Measurements from ENCODE around the gene GZF1.

GZF1 gene

GRCh38 chr20:23361476-23362391 lies at the start of gene GZF1:
Gene GZF1 (plus strand): TSS chr20:23362182. CDS start chr20:23364384, 2,202 bp downstream.
- H3K4me3 Mint-ChIP-seq = peak within 1 kb of the TSS; percentile 92
- peaks cover 50% of the 10 kb centered on the region for H3K4me1 Mint-ChIP-seq (ENCODE audit: low read depth)

GRCh38 chr20:23313271-23313670 lies 48.7 kb upstream of the GZF1 start:
- Mint-ChIP-seq H3K36me3 (ENCODE audit: low read depth) (no peaks in the 10 kb centered on the region), H3K27ac (no peak overlapping the region), H3K4me1 (ENCODE audit: low read depth) (no peaks in the 10 kb centered on the region), H3K27me3 (ENCODE audit: low read depth) (no peaks in the 10 kb centered on the region), H3K9me3 (no peaks in the 10 kb centered on the region), H3K4me3 (no peak overlapping the region)

More at GRCh38 chr20:23361476-23362391, at the start of gene GZF1:
- H3K27me3 Mint-ChIP-seq (ENCODE audit: low read depth) = no peaks in the 10 kb centered on the region
- H3K36me3 Mint-ChIP-seq (ENCODE audit: low read depth) = peaks cover 21% of the 10 kb centered on the region
- H3K27ac Mint-ChIP-seq = peak within 1 kb of the TSS; percentile 96
- no peaks in the 10 kb centered on the region for H3K9me3 Mint-ChIP-seq

GRCh38 chr20:23314699-23315098 lies 47.3 kb upstream of the GZF1 start:
- Mint-ChIP-seq H3K4me3 (no peak overlapping the region), H3K27ac (no peak overlapping the region), H3K27me3 (ENCODE audit: low read depth) (no peaks in the 10 kb centered on the region), H3K4me1 (ENCODE audit: low read depth) (no peaks in the 10 kb centered on the region), H3K9me3 (no peaks in the 10 kb centered on the region), H3K36me3 (ENCODE audit: low read depth) (no peaks in the 10 kb centered on the region)

- H3K27me3 Mint-ChIP-seq (ENCODE audit: low read depth) = no peaks in the 10 kb centered on the region
- no peaks in the 10 kb centered on the region for H3K4me1 Mint-ChIP-seq (ENCODE audit: low read depth)
- H3K36me3 Mint-ChIP-seq (ENCODE audit: low read depth) = no peaks in the 10 kb centered on the region
- no peak overlapping the region for H3K4me3 Mint-ChIP-seq
- H3K9me3 Mint-ChIP-seq = no peaks in the 10 kb centered on the region
- H3K27ac Mint-ChIP-seq = no peak overlapping the region
Measured at GRCh38 chr20:23315099-23315498, 46.9 kb upstream of the GZF1 start.

GRCh38 chr20:23316626-23317025 lies 45.4 kb upstream of the GZF1 start:
- Mint-ChIP-seq H3K4me3 (no peak overlapping the region), H3K36me3 (ENCODE audit: low read depth) (no peaks in the 10 kb centered on the region), H3K4me1 (ENCODE audit: low read depth) (no peaks in the 10 kb centered on the region), H3K27me3 (ENCODE audit: low read depth) (no peaks in the 10 kb centered on the region), H3K9me3 (no peaks in the 10 kb centered on the region), H3K27ac (no peak overlapping the region)

GRCh38 chr20:23317081-23317480 lies 44.9 kb upstream of the GZF1 start:
- Mint-ChIP-seq H3K27me3 (ENCODE audit: low read depth) (no peaks in the 10 kb centered on the region), H3K36me3 (ENCODE audit: low read depth) (no peaks in the 10 kb centered on the region), H3K4me1 (ENCODE audit: low read depth) (no peaks in the 10 kb centered on the region), H3K27ac (no peak overlapping the region), H3K4me3 (no peak overlapping the region), H3K9me3 (no peaks in the 10 kb centered on the region)

GRCh38 chr20:23318347-23318746 lies 43.6 kb upstream of the GZF1 start:
- H3K9me3 Mint-ChIP-seq = no peaks in the 10 kb centered on the region
- H3K36me3 Mint-ChIP-seq (ENCODE audit: low read depth) = no peaks in the 10 kb centered on the region
- no peak overlapping the region for H3K27ac Mint-ChIP-seq
- H3K4me3 Mint-ChIP-seq = no peak overlapping the region
- no peaks in the 10 kb centered on the region for H3K4me1 Mint-ChIP-seq (ENCODE audit: low read depth)
- no peaks in the 10 kb centered on the region for H3K27me3 Mint-ChIP-seq (ENCODE audit: low read depth)

- Mint-ChIP-seq H3K27ac (no peak overlapping the region), H3K9me3 (no peaks in the 10 kb centered on the region), H3K36me3 (ENCODE audit: low read depth) (no peaks in the 10 kb centered on the region), H3K4me3 (no peak overlapping the region), H3K27me3 (ENCODE audit: low read depth) (no peaks in the 10 kb centered on the region), H3K4me1 (ENCODE audit: low read depth) (no peaks in the 10 kb centered on the region)
Measured at GRCh38 chr20:23320317-23320716, 41.7 kb upstream of the GZF1 start.

- Mint-ChIP-seq H3K4me1 (ENCODE audit: low read depth) (no peaks in the 10 kb centered on the region), H3K36me3 (ENCODE audit: low read depth) (no peaks in the 10 kb centered on the region), H3K27ac (no peak overlapping the region), H3K4me3 (no peak overlapping the region), H3K9me3 (no peaks in the 10 kb centered on the region), H3K27me3 (ENCODE audit: low read depth) (no peaks in the 10 kb centered on the region)
Measured at GRCh38 chr20:23325107-23325506, 36.9 kb upstream of the GZF1 start.

- Mint-ChIP-seq H3K9me3 (no peaks in the 10 kb centered on the region), H3K4me1 (ENCODE audit: low read depth) (no peaks in the 10 kb centered on the region), H3K27ac (no peak overlapping the region), H3K4me3 (no peak overlapping the region), H3K27me3 (ENCODE audit: low read depth) (no peaks in the 10 kb centered on the region), H3K36me3 (ENCODE audit: low read depth) (no peaks in the 10 kb centered on the region)
Measured at GRCh38 chr20:23326774-23327173, 35.2 kb upstream of the GZF1 start.

GRCh38 chr20:23327617-23328333 lies 34.2 kb upstream of the GZF1 start:
- no peak overlapping the region for H3K27ac Mint-ChIP-seq

GRCh38 chr20:23331450-23332350 lies 30.3 kb upstream of the GZF1 start:
- Mint-ChIP-seq H3K4me3 (no peak overlapping the region), H3K27me3 (ENCODE audit: low read depth) (no peaks in the 10 kb centered on the region), H3K9me3 (no peaks in the 10 kb centered on the region), H3K27ac (no peak overlapping the region), H3K36me3 (ENCODE audit: low read depth) (no peaks in the 10 kb centered on the region), H3K4me1 (ENCODE audit: low read depth) (peaks cover 9% of the 10 kb centered on the region)

More at GRCh38 chr20:23327617-23328333, 34.2 kb upstream of the GZF1 start:
- H3K36me3 Mint-ChIP-seq (ENCODE audit: low read depth) = no peaks in the 10 kb centered on the region
- H3K27me3 Mint-ChIP-seq (ENCODE audit: low read depth) = no peaks in the 10 kb centered on the region
- no peak overlapping the region for H3K4me3 Mint-ChIP-seq
- H3K4me1 Mint-ChIP-seq (ENCODE audit: low read depth) = no peaks in the 10 kb centered on the region
- H3K9me3 Mint-ChIP-seq = no peaks in the 10 kb centered on the region

GRCh38 chr20:23332467-23332866 lies 29.5 kb upstream of the GZF1 start:
- Mint-ChIP-seq H3K36me3 (ENCODE audit: low read depth) (no peaks in the 10 kb centered on the region), H3K9me3 (no peaks in the 10 kb centered on the region), H3K27me3 (ENCODE audit: low read depth) (no peaks in the 10 kb centered on the region), H3K4me3 (no peak overlapping the region), H3K4me1 (ENCODE audit: low read depth) (peaks cover 13% of the 10 kb centered on the region), H3K27ac (no peak overlapping the region)

GRCh38 chr20:23334111-23334510 lies 27.9 kb upstream of the GZF1 start:
- Mint-ChIP-seq H3K4me3 (no peak overlapping the region), H3K27ac (no peak overlapping the region), H3K27me3 (ENCODE audit: low read depth) (no peaks in the 10 kb centered on the region), H3K36me3 (ENCODE audit: low read depth) (no peaks in the 10 kb centered on the region), H3K9me3 (no peaks in the 10 kb centered on the region), H3K4me1 (ENCODE audit: low read depth) (peaks cover 13% of the 10 kb centered on the region)

Measured in T-helper 1 cell treated with Interleukin-12 subunit alpha and Interleukin-12 subunit beta and Interleukin-4 antibody, amounts not matched to agents 30 μg/mL and 1 μg/mL, for 36 hours (primary cell).